NT2/D1 (cell line): Measurements from ENCODE around the gene DAPK3.

Experiments
- SUZ12 ChIP-seq: IDR thresholded peaks from 2 replicates; pipeline ENCODE4 v1.6.1; 2011; ENCODE audit not compliant: insufficient read length, insufficient read depth; ENCODE audit errors: extremely low read depth
- YY1 ChIP-seq: IDR thresholded peaks from 2 replicates; pipeline ENCODE4 v1.6.1; 2011; ENCODE audit not compliant: insufficient read length, insufficient read depth
- ZNF274 ChIP-seq: IDR thresholded peaks from 2 replicates; pipeline ENCODE4 v1.6.1; 2011; ENCODE audit warnings: mild to moderate bottlenecking, low read depth, low read length

GRCh38 chr19:3981373-3981735, 10.5 kb upstream of the DAPK3 start:
- TF ChIP-seq SUZ12 (no peak), YY1 (no peak), ZNF274 (no peak)
